Liver (tissue), 9 donors: ENCODE measurements around the gene RNASE12. TPM values are rescaled to one million over a fixed set of nuclear protein-coding genes. Genes with fewer than 3 reads are reported as not detected.
"Not testable (repeated sequence)": the region's sequence is repeated elsewhere in the genome, so short reads cannot be mapped to it uniquely, and the experiment has no call there.

ENCODE experiments used
- DNase-seq: peaks from one replicate; pipeline ENCODE4 v3.0.0-alpha.2; 2017; ENCODE audit warnings: low spot score
- H3K27ac ChIP-seq, 2 donors: one replicate each; pipeline ENCODE4 v1.7.0; 2013; ENCODE audit warnings: inconsistent platforms in 2 of 2, low read length in 2 of 2, control low read depth in 1 of 2, low read depth in 1 of 2, mild to moderate bottlenecking in 1 of 2
- H3K27me3 ChIP-seq, 4 donors: one replicate each; pipeline versions ENCODE4 v1.6.1 to v1.7.0; 2013; ENCODE audit warnings: low read length in 3 of 4, inconsistent platforms in 1 of 4, mild to moderate bottlenecking in 1 of 4, moderate library complexity in 1 of 4; ENCODE audit not compliant: control insufficient read depth in 4 of 4, insufficient read depth in 4 of 4
- H3K36me3 ChIP-seq, 4 donors: one replicate each; pipeline versions ENCODE4 v1.6.1 to v1.7.0; 2013; ENCODE audit warnings: low read length in 3 of 4, mild to moderate bottlenecking in 3 of 4, low read depth in 1 of 4, moderate library complexity in 1 of 4; ENCODE audit not compliant: control insufficient read depth in 4 of 4, insufficient read depth in 3 of 4
- H3K4me1 ChIP-seq, 4 donors: one replicate each; pipeline versions ENCODE4 v1.6.1 to v1.7.0; 2013; ENCODE audit warnings: low read length in 3 of 4, mild to moderate bottlenecking in 3 of 4, moderate library complexity in 1 of 4; ENCODE audit not compliant: control insufficient read depth in 4 of 4, insufficient read depth in 4 of 4
- H3K4me3 ChIP-seq, 3 donors: one replicate each; pipeline versions ENCODE4 v1.6.1 to v1.7.0; 2013; ENCODE audit warnings: low read length in 3 of 3, control low read depth in 1 of 3, low read depth in 1 of 3, mild to moderate bottlenecking in 1 of 3
- H3K9ac ChIP-seq, 2 donors: one replicate each; pipeline ENCODE4 v1.7.0; 2013; ENCODE audit warnings: low read length in 2 of 2, mild to moderate bottlenecking in 2 of 2, moderate library complexity in 2 of 2, control low read depth in 1 of 2, low read depth in 1 of 2
- H3K9me3 ChIP-seq, 4 donors: one replicate each; pipeline versions ENCODE4 v1.6.1 to v1.7.0; 2013; ENCODE audit warnings: low read length in 3 of 4; ENCODE audit not compliant: control insufficient read depth in 4 of 4
- ATF3 ChIP-seq: IDR thresholded peaks from 2 replicates; pipeline ENCODE4 v1.6.1; 2016; ENCODE audit warnings: antibody characterized with exemption
- CTCF ChIP-seq: fragments of 150-350 bp; IDR thresholded peaks from 2 replicates; pipeline ENCODE4 v1.5.1; 2017; ENCODE audit warnings: improper control_type of control experiment, low read depth, low read length; ENCODE audit not compliant: missing input control
- EGR1 ChIP-seq, 2 donors: IDR thresholded peaks; 2 replicates each; pipeline ENCODE4 v1.6.1; 2016 to 2018; ENCODE audit warnings: antibody characterized with exemption in 2 of 2, low read depth in 2 of 2
- FOXA1 ChIP-seq: IDR thresholded peaks from 2 replicates; pipeline ENCODE4 v1.6.1; 2016; ENCODE audit warnings: antibody characterized with exemption
- FOXA2 ChIP-seq: IDR thresholded peaks from 2 replicates; pipeline ENCODE4 v1.6.1; 2016; ENCODE audit warnings: antibody characterized with exemption
- GABPA ChIP-seq, 2 donors: IDR thresholded peaks in 1 of 2; conservative IDR thresholded peaks in 1 of 2; 2 replicates each; pipeline ENCODE4 v1.6.1; 2016; ENCODE audit warnings: antibody characterized with exemption in 2 of 2, mild to moderate bottlenecking in 1 of 2, moderate library complexity in 1 of 2
- HNF4A ChIP-seq, 2 donors: conservative IDR thresholded peaks; 2 replicates each; pipeline ENCODE4 v1.6.1; 2016; ENCODE audit warnings: antibody characterized with exemption in 2 of 2, mild to moderate bottlenecking in 2 of 2
- HNF4G ChIP-seq: IDR thresholded peaks from 2 replicates; pipeline ENCODE4 v1.6.1; 2016; ENCODE audit warnings: antibody characterized with exemption
- JUND ChIP-seq, 2 donors: IDR thresholded peaks; 2 replicates each; pipeline ENCODE4 v1.6.1; 2016; ENCODE audit warnings: antibody characterized with exemption in 2 of 2
- MAX ChIP-seq: IDR thresholded peaks from 2 replicates; pipeline ENCODE4 v1.6.1; 2016; ENCODE audit warnings: antibody characterized with exemption
- NR2F2 ChIP-seq: IDR thresholded peaks from 2 replicates; pipeline ENCODE4 v1.6.1; 2016; ENCODE audit warnings: antibody characterized with exemption
- RAD21 ChIP-seq, 2 donors: IDR thresholded peaks; 2 replicates each; pipeline ENCODE4 v1.6.1; 2016; ENCODE audit warnings: antibody characterized with exemption in 2 of 2, mild to moderate bottlenecking in 2 of 2
- REST ChIP-seq: IDR thresholded peaks from 2 replicates; pipeline ENCODE4 v1.6.1; 2016; ENCODE audit warnings: antibody characterized with exemption, mild to moderate bottlenecking
- RXRA ChIP-seq, 2 donors: IDR thresholded peaks; 2 replicates each; pipeline ENCODE4 v1.6.1; 2017 to 2018; ENCODE audit warnings: antibody characterized with exemption in 2 of 2, mild to moderate bottlenecking in 1 of 2
- SP1 ChIP-seq: IDR thresholded peaks from 2 replicates; pipeline ENCODE4 v1.6.1; 2018; ENCODE audit warnings: antibody characterized with exemption, mild to moderate bottlenecking
- TAF1 ChIP-seq: conservative IDR thresholded peaks from 2 replicates; pipeline ENCODE4 v1.6.1; 2016; ENCODE audit warnings: antibody characterized with exemption, mild to moderate bottlenecking
- YY1 ChIP-seq: IDR thresholded peaks from 2 replicates; pipeline ENCODE4 v1.6.1; 2016; ENCODE audit warnings: antibody characterized with exemption, mild to moderate bottlenecking
- ZBTB33 ChIP-seq: IDR thresholded peaks from 2 replicates; pipeline ENCODE4 v1.6.1; 2016; ENCODE audit warnings: antibody characterized with exemption
- WGBS: extraction: QIAGEN DNeasy Blood & Tissue Kit; methylation state at CpG from one replicate; pipeline ENCODE4 v1.1.7; 2013; 5-methylcytosine and 5-hydroxymethylcytosine counted together
- polyA plus RNA-seq, 2 donors: library from polyadenylated mRNA; stranded (reverse) in 1 of 2; unstranded in 1 of 2; fragments of 200-250 nt in 1 of 2; fragments of >200 nt in 1 of 2; fragmentation: Nextera tagmentation in 1 of 2; extraction: Ambion mirVana in 1 of 2; gene quantifications; one replicate each; pipeline versions ENCODE4 v1.2.1 to v1.2.3, GENCODE V29; 2013 to 2015
- total RNA-seq, 2 donors: library from RNA; depleted of rRNA; stranded (reverse); fragments of >200 nt; gene quantifications; one replicate each; pipeline ENCODE4 v1.2.3, GENCODE V29; 2014
- donor health status: healthy.
- donor health status: healthy.
- donor health status: healthy.
- donor health status: healthy.
- donor health status: healthy.

RNASE12 gene
- total and polyA plus RNA-seq, 4 donors, result not detected

GRCh38 chr14:20597108-20597507, 5.9 kb upstream of the RNASE12 start:
- no peak for DNase-seq
- WGBS, result 88% methylated on average over 1 of the region's 1 CpG
- TF ChIP-seq RXRA (IDR thresholded peaks at IDR 0.05), result no peak
- no peak for TF ChIP-seq JUND (IDR thresholded peaks at IDR 0.05)
- TF ChIP-seq EGR1 (IDR thresholded peaks at IDR 0.05; ENCODE audit: low read depth in 2 of 2), result no peak
- TF ChIP-seq FOXA1, result no peak
- no peak for TF ChIP-seq REST
- no peak for TF ChIP-seq MAX
- TF ChIP-seq TAF1, result no peak
- no peak for TF ChIP-seq NR2F2
- TF ChIP-seq SP1, result no peak
- TF ChIP-seq FOXA2, result no peak
- no peak for TF ChIP-seq RAD21 (IDR thresholded peaks at IDR 0.05)
- TF ChIP-seq HNF4G, result no peak
- TF ChIP-seq GABPA (IDR thresholded peaks at IDR 0.05 in 1 of 2, conservative IDR thresholded peaks at IDR 0.05 in 1 of 2), result no peak
- TF ChIP-seq ATF3, result no peak
- no peak for TF ChIP-seq ZBTB33
- no peak for TF ChIP-seq YY1
- no peak for TF ChIP-seq HNF4A (conservative IDR thresholded peaks at IDR 0.05)
- no peak for TF ChIP-seq CTCF
- H3K9ac ChIP-seq, result no peak overlapping the region
- H3K9me3 ChIP-seq, result no peaks in the 10 kb centered on the region
- H3K27me3 ChIP-seq, result no peaks in the 10 kb centered on the region
- no peak overlapping the region for H3K27ac ChIP-seq
- H3K36me3 ChIP-seq, result no peaks in the 10 kb centered on the region
- no peaks in the 10 kb centered on the region for H3K4me1 ChIP-seq
- H3K4me3 ChIP-seq, result no peak overlapping the region

GRCh38 chr14:20595726-20596125, 4.5 kb upstream of the RNASE12 start:
- not testable (repeated sequence) for H3K4me1 ChIP-seq, H3K9me3 ChIP-seq, H3K4me3 ChIP-seq, H3K27ac ChIP-seq, H3K9ac ChIP-seq, H3K36me3 ChIP-seq, DNase-seq, H3K27me3 ChIP-seq
- 95% methylated on average over 3 of the region's 3 CpGs for WGBS
